Measurements from ENCODE around the gene RBM11.

RBM11 gene

GRCh38 chr21:14251336-14251735, 35.4 kb downstream of the RBM11 start:
- Mint-ChIP-seq H3K27me3 (peaks cover 12% of the 10 kb centered on the region), H3K27ac (no peak overlapping the region), H3K4me3 (no peak overlapping the region), H3K36me3 (ENCODE audit: low read depth) (no peaks in the 10 kb centered on the region), H3K9me3 (no peaks in the 10 kb centered on the region), H3K4me1 (peaks cover 2% of the 10 kb centered on the region)
- ATAC-seq (no peak), DNase-seq (no peak)

GRCh38 chr21:14259747-14260146, 43.8 kb downstream of the RBM11 start:
- Mint-ChIP-seq H3K4me1 (peaks cover 10% of the 10 kb centered on the region), H3K4me3 (no peak overlapping the region), H3K9me3 (no peaks in the 10 kb centered on the region), H3K36me3 (ENCODE audit: low read depth) (no peaks in the 10 kb centered on the region), H3K27me3 (peaks cover 5% of the 10 kb centered on the region), H3K27ac (no peak overlapping the region)
- DNase-seq = no peak
- ATAC-seq = peak; percentile 49

GRCh38 chr21:14260174-14260764, 44.3 kb downstream of the RBM11 start:
- no peak overlapping the region for H3K27ac Mint-ChIP-seq
- peaks cover 10% of the 10 kb centered on the region for H3K4me1 Mint-ChIP-seq
- H3K4me3 Mint-ChIP-seq = no peak overlapping the region
- DNase-seq (no peak), ATAC-seq (no peak)
- peaks cover 5% of the 10 kb centered on the region for H3K27me3 Mint-ChIP-seq
- H3K36me3 Mint-ChIP-seq (ENCODE audit: low read depth) = no peaks in the 10 kb centered on the region
- H3K9me3 Mint-ChIP-seq = no peaks in the 10 kb centered on the region

GRCh38 chr21:14262039-14262438, 46.1 kb downstream of the RBM11 start:
- Mint-ChIP-seq H3K4me3 (no peak overlapping the region), H3K36me3 (ENCODE audit: low read depth) (no peaks in the 10 kb centered on the region), H3K4me1 (peaks cover 10% of the 10 kb centered on the region), H3K27me3 (peaks cover 5% of the 10 kb centered on the region), H3K9me3 (no peaks in the 10 kb centered on the region), H3K27ac (no peak overlapping the region)
- ATAC-seq (no peak), DNase-seq (no peak)

- no peak overlapping the region for H3K27ac Mint-ChIP-seq
- H3K4me3 Mint-ChIP-seq = no peak overlapping the region
- peak; percentile 40 for ATAC-seq
- H3K4me1 Mint-ChIP-seq = peaks cover 10% of the 10 kb centered on the region
- H3K9me3 Mint-ChIP-seq = no peaks in the 10 kb centered on the region
- H3K27me3 Mint-ChIP-seq = peaks cover 5% of the 10 kb centered on the region
- DNase-seq = no peak
- H3K36me3 Mint-ChIP-seq (ENCODE audit: low read depth) = no peaks in the 10 kb centered on the region
These were observed 47.9 kb downstream of the RBM11 start for GRCh38 chr21:14263879-14264278.

GRCh38 chr21:14265023-14265422, 49.1 kb downstream of the RBM11 start:
- no peak for ATAC-seq
- H3K4me1 Mint-ChIP-seq = peaks cover 10% of the 10 kb centered on the region
- no peak for DNase-seq
- H3K27ac Mint-ChIP-seq = no peak overlapping the region
- H3K36me3 Mint-ChIP-seq (ENCODE audit: low read depth) = no peaks in the 10 kb centered on the region
- H3K9me3 Mint-ChIP-seq = no peaks in the 10 kb centered on the region
- no peak overlapping the region for H3K4me3 Mint-ChIP-seq
- H3K27me3 Mint-ChIP-seq = peaks cover 5% of the 10 kb centered on the region

GRCh38 chr21:14267076-14267475, 51.1 kb downstream of the RBM11 start:
- H3K4me3 Mint-ChIP-seq = no peak overlapping the region
- no peak for DNase-seq
- no peaks in the 10 kb centered on the region for H3K36me3 Mint-ChIP-seq (ENCODE audit: low read depth)
- ATAC-seq = no peak
- no peak overlapping the region for H3K27ac Mint-ChIP-seq
- peaks cover 10% of the 10 kb centered on the region for H3K27me3 Mint-ChIP-seq
- H3K4me1 Mint-ChIP-seq = peaks cover 10% of the 10 kb centered on the region
- H3K9me3 Mint-ChIP-seq = no peaks in the 10 kb centered on the region

- H3K27me3 Mint-ChIP-seq = peaks cover 23% of the 10 kb centered on the region
- no peaks in the 10 kb centered on the region for H3K36me3 Mint-ChIP-seq (ENCODE audit: low read depth)
- DNase-seq = no peak
- no peaks in the 10 kb centered on the region for H3K9me3 Mint-ChIP-seq
- ATAC-seq = no peak
- no peak overlapping the region for H3K4me3 Mint-ChIP-seq
- no peaks in the 10 kb centered on the region for H3K4me1 Mint-ChIP-seq
- no peak overlapping the region for H3K27ac Mint-ChIP-seq
These were observed 54.7 kb downstream of the RBM11 start for GRCh38 chr21:14270631-14271030.

GRCh38 chr21:14271053-14271452, 55.1 kb downstream of the RBM11 start:
- no peaks in the 10 kb centered on the region for H3K9me3 Mint-ChIP-seq
- no peak overlapping the region for H3K4me3 Mint-ChIP-seq
- DNase-seq (no peak), ATAC-seq (no peak)
- no peaks in the 10 kb centered on the region for H3K36me3 Mint-ChIP-seq (ENCODE audit: low read depth)
- no peak overlapping the region for H3K27ac Mint-ChIP-seq
- peaks cover 26% of the 10 kb centered on the region for H3K27me3 Mint-ChIP-seq
- H3K4me1 Mint-ChIP-seq = no peaks in the 10 kb centered on the region

GRCh38 chr21:14271641-14272040, 55.7 kb downstream of the RBM11 start:
- no peak overlapping the region for H3K27ac Mint-ChIP-seq
- no peak for ATAC-seq
- no peaks in the 10 kb centered on the region for H3K36me3 Mint-ChIP-seq (ENCODE audit: low read depth)
- peaks cover 26% of the 10 kb centered on the region for H3K27me3 Mint-ChIP-seq
- no peak overlapping the region for H3K4me3 Mint-ChIP-seq
- DNase-seq = no peak
- H3K4me1 Mint-ChIP-seq = no peaks in the 10 kb centered on the region
- H3K9me3 Mint-ChIP-seq = no peaks in the 10 kb centered on the region

- H3K36me3 Mint-ChIP-seq (ENCODE audit: low read depth) = no peaks in the 10 kb centered on the region
- ATAC-seq (peak; percentile 33), DNase-seq (no peak)
- H3K27ac Mint-ChIP-seq = no peak overlapping the region
- H3K4me1 Mint-ChIP-seq = no peaks in the 10 kb centered on the region
- H3K4me3 Mint-ChIP-seq = no peak overlapping the region
- H3K27me3 Mint-ChIP-seq = peaks cover 30% of the 10 kb centered on the region
- H3K9me3 Mint-ChIP-seq = no peaks in the 10 kb centered on the region
These were observed 58.0 kb downstream of the RBM11 start for GRCh38 chr21:14273736-14274538.

GRCh38 chr21:14275702-14276205, 59.8 kb downstream of the RBM11 start:
- Mint-ChIP-seq H3K27ac (no peak overlapping the region), H3K36me3 (ENCODE audit: low read depth) (no peaks in the 10 kb centered on the region), H3K9me3 (no peaks in the 10 kb centered on the region), H3K27me3 (peaks cover 35% of the 10 kb centered on the region), H3K4me3 (no peak overlapping the region), H3K4me1 (no peaks in the 10 kb centered on the region)
- ATAC-seq (no peak), DNase-seq (no peak)
